Measurements from ENCODE around the gene LDLRAD1. TPM values are rescaled to one million over a fixed set of nuclear protein-coding genes. Genes with fewer than 3 reads are reported as not detected.
"Not testable (repeated sequence)": the region's sequence is repeated elsewhere in the genome, so short reads cannot be mapped to it uniquely, and the experiment has no call there.

The LDLRAD1 gene
- total RNA-seq, 2 donors from 2014 or later = not detected

GRCh38 chr1:54037476-54037875 is 19.5 kb upstream of the LDLRAD1 start:
- Mint-ChIP-seq H3K9me3 (no peaks in the 10 kb centered on the region), H3K27ac (peak overlapping the region in 1 of 2 donors; percentile 7), H3K36me3 (peaks cover 19% of the 10 kb centered on the region), H3K4me3 (no peak overlapping the region), H3K27me3 (no peaks in the 10 kb centered on the region), H3K4me1 (ENCODE audit: low read depth in 2 of 2) (peaks cover 0 to 6% of the 10 kb centered on the region in 2 donors)
- no peak for ATAC-seq
- DNase-seq (ENCODE audit: low spot score) = no peak

GRCh38 chr1:54028306-54029251 is 10.6 kb upstream of the LDLRAD1 start:
- Mint-ChIP-seq H3K9me3 (no peaks in the 10 kb centered on the region), H3K4me1 (ENCODE audit: low read depth in 2 of 2) (no peaks in the 10 kb centered on the region), H3K4me3 (no peak overlapping the region), H3K27ac (no peak overlapping the region), H3K27me3 (no peaks in the 10 kb centered on the region), H3K36me3 (no peaks in the 10 kb centered on the region)
- ATAC-seq = no peak
- DNase-seq (ENCODE audit: low spot score) = no peak

- Mint-ChIP-seq H3K36me3 (no peaks in the 10 kb centered on the region), H3K4me3 (no peak overlapping the region), H3K27me3 (no peaks in the 10 kb centered on the region), H3K4me1 (ENCODE audit: low read depth in 2 of 2) (no peaks in the 10 kb centered on the region), H3K27ac (no peak overlapping the region), H3K9me3 (no peaks in the 10 kb centered on the region)
- ATAC-seq (no peak), DNase-seq (ENCODE audit: low spot score) (no peak)
Observed at GRCh38 chr1:54027848-54028247, 9.9 kb upstream of the LDLRAD1 start.

- ATAC-seq; DNase-seq (ENCODE audit: low spot score); H3K36me3 Mint-ChIP-seq; H3K4me3 Mint-ChIP-seq; H3K27ac Mint-ChIP-seq; H3K9me3 Mint-ChIP-seq; H3K27me3 Mint-ChIP-seq; H3K4me1 Mint-ChIP-seq (ENCODE audit: low read depth in 2 of 2): not testable (repeated sequence)
Observed at GRCh38 chr1:54024811-54025210, 6.8 kb upstream of the LDLRAD1 start.

GRCh38 chr1:54024358-54024757 is 6.4 kb upstream of the LDLRAD1 start:
- no peak overlapping the region for H3K27ac Mint-ChIP-seq
- no peak for DNase-seq (ENCODE audit: low spot score)
- H3K4me1 Mint-ChIP-seq (ENCODE audit: low read depth in 2 of 2) = no peaks in the 10 kb centered on the region
- no peak overlapping the region for H3K4me3 Mint-ChIP-seq
- H3K27me3 Mint-ChIP-seq = no peaks in the 10 kb centered on the region
- no peaks in the 10 kb centered on the region for H3K36me3 Mint-ChIP-seq
- no peaks in the 10 kb centered on the region for H3K9me3 Mint-ChIP-seq
- no peak for ATAC-seq

GRCh38 chr1:54019562-54020176 is 1.7 kb upstream of the LDLRAD1 start:
- H3K36me3 Mint-ChIP-seq; H3K4me1 Mint-ChIP-seq (ENCODE audit: low read depth in 2 of 2); H3K27ac Mint-ChIP-seq; H3K9me3 Mint-ChIP-seq; DNase-seq (ENCODE audit: low spot score); ATAC-seq; H3K27me3 Mint-ChIP-seq; H3K4me3 Mint-ChIP-seq: not testable (repeated sequence)

GRCh38 chr1:54018635-54019034 is 649 bp upstream of the LDLRAD1 start:
- Mint-ChIP-seq H3K27ac (no peak overlapping the region), H3K4me1 (ENCODE audit: low read depth in 2 of 2) (no peaks in the 10 kb centered on the region), H3K27me3 (peaks cover 0 to 4% of the 10 kb centered on the region in 2 donors), H3K9me3 (no peaks in the 10 kb centered on the region), H3K4me3 (no peak overlapping the region), H3K36me3 (no peaks in the 10 kb centered on the region)
- ATAC-seq = no peak
- no peak for DNase-seq (ENCODE audit: low spot score)

- H3K36me3 Mint-ChIP-seq = no peaks in the 10 kb centered on the region
- ATAC-seq = no peak
- no peaks in the 10 kb centered on the region for H3K4me1 Mint-ChIP-seq (ENCODE audit: low read depth in 2 of 2)
- no peaks in the 10 kb centered on the region for H3K9me3 Mint-ChIP-seq
- no peak overlapping the region for H3K4me3 Mint-ChIP-seq
- H3K27me3 Mint-ChIP-seq = peaks cover 0 to 11% of the 10 kb centered on the region in 2 donors
- no peak overlapping the region for H3K27ac Mint-ChIP-seq
- no peak for DNase-seq (ENCODE audit: low spot score)
Observed at GRCh38 chr1:54016343-54017282, 1.4 kb downstream of the LDLRAD1 start.

- Mint-ChIP-seq H3K4me3 (no peak overlapping the region), H3K4me1 (ENCODE audit: low read depth in 2 of 2) (no peaks in the 10 kb centered on the region), H3K27ac (peak overlapping the region in 1 of 2 donors; percentile 50), H3K36me3 (no peaks in the 10 kb centered on the region), H3K27me3 (peaks cover 0 to 16% of the 10 kb centered on the region in 2 donors), H3K9me3 (no peaks in the 10 kb centered on the region)
- no peak for ATAC-seq
- no peak for DNase-seq (ENCODE audit: low spot score)
Observed at GRCh38 chr1:54014009-54014629, 3.9 kb downstream of the LDLRAD1 start.

- DNase-seq (ENCODE audit: low spot score) (no peak), ATAC-seq (no peak)
- H3K4me3 Mint-ChIP-seq = no peak overlapping the region
- H3K27me3 Mint-ChIP-seq = peaks cover 0 to 18% of the 10 kb centered on the region in 2 donors
- peak overlapping the region in 1 of 2 donors; percentile 50 for H3K27ac Mint-ChIP-seq
- no peaks in the 10 kb centered on the region for H3K9me3 Mint-ChIP-seq
- H3K4me1 Mint-ChIP-seq (ENCODE audit: low read depth in 2 of 2) = no peaks in the 10 kb centered on the region
- no peaks in the 10 kb centered on the region for H3K36me3 Mint-ChIP-seq
Observed at GRCh38 chr1:54013393-54014008, 4.5 kb downstream of the LDLRAD1 start.

- Mint-ChIP-seq H3K4me1 (ENCODE audit: low read depth in 2 of 2) (no peaks in the 10 kb centered on the region), H3K27me3 (peaks cover 0 to 20% of the 10 kb centered on the region in 2 donors), H3K36me3 (no peaks in the 10 kb centered on the region), H3K4me3 (no peak overlapping the region), H3K9me3 (no peaks in the 10 kb centered on the region), H3K27ac (no peak overlapping the region)
- ATAC-seq (no peak), DNase-seq (ENCODE audit: low spot score) (no peak)
Observed at GRCh38 chr1:54012863-54013262, 5.1 kb downstream of the LDLRAD1 start.

GRCh38 chr1:54012008-54012325 is 6.0 kb downstream of the LDLRAD1 start:
- Mint-ChIP-seq H3K36me3 (no peaks in the 10 kb centered on the region), H3K27me3 (peaks cover 0 to 19% of the 10 kb centered on the region in 2 donors), H3K4me3 (no peak overlapping the region), H3K27ac (no peak overlapping the region), H3K4me1 (ENCODE audit: low read depth in 2 of 2) (no peaks in the 10 kb centered on the region), H3K9me3 (no peaks in the 10 kb centered on the region)
- ATAC-seq = no peak
- DNase-seq (ENCODE audit: low spot score) = no peak

Measured in natural killer cell treated with Interleukin-12 subunit alpha and Interleukin-12 subunit beta and Interleukin-15 and Interleukin-18, amount 100 ng/mL, for 72 hours (primary cell).